ENCODE data around the gene GPANK1.
A peak's percentile ranks its signal among the peaks of the same experiment; 100 is the strongest.

The GPANK1 gene

DNA sequence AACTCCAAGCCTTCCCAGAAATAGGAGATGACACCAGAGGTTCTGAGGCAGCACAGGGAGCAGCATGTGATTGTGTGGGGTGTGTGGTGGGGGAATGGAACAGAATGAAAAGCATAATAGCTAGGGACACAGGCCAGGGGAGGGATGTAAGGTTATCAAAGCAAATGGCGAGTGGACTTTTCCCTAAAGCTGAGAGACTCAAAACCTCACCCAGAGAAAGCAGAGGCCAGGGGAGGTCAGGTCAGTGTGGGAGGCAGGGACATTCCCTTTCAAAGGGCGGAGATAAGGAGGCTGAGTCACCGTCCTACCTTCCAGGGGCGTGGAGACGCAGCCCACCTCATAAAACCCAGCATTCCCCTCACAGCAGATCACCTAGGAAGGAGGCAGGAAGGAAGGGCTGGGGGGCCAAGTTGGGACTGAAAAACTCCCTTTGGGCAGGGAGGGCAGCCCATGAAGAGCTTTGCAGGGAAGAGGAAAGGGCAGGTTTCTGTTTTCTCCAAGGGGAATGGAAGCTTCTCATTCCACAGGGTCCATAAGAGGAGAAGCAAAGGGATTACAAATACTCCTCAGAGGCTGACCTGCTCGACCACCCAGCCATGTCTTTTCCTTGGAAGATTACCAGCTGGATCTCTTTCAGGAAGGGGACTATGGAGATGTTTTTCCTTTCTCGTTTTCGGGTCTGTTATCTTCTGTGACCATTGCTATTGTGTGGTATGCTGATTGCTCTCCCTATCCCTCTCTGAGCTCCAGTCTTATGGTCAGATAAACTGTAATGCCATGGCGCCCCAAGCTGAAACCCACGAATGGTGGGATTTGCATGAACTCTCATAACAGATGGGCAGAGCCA, 25.7 kb upstream of the GPANK1 start:
- no peak for DNase-seq

DNA sequence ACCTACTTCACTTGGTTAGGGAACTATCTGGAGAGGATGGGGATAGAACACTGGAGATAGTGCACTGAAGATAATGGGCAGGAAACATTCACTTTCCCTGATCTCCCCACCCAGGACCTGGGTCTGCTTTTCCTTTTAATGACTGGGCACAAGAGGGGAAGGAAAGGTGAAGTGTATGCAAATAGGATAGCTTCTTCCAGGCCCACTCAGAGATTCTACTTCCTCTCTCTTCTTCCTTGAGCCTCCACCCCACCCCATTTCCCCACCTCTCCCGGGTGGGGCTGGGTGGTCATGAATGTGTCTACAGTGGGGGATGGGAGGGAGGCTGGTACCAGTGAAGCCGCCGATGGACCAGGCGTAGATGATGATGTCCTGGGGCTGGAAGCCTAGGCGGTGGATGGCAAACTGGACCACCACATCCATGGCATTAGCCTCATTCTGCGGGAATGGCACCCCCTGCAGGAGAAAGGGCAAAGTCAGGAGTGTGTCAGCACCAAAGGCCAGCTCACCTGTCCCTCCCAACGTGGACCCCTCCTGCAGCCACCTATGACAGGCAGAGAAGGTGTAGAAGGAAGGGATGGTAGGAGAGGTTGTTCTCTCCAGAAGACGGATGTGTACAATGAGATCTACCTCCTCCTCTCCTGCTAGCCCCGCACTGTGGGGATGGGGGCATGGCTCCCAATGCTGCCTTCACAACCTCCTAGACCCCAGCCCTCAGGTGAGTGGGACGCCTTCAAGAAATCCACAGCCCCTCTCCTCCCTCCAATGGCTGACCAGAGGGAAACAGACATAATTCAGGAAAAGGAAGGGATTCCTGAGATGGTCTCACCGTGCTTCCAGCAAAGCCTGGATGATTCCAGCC, 24.7 kb upstream of the GPANK1 start:
- DNase-seq, result no peak

DNA sequence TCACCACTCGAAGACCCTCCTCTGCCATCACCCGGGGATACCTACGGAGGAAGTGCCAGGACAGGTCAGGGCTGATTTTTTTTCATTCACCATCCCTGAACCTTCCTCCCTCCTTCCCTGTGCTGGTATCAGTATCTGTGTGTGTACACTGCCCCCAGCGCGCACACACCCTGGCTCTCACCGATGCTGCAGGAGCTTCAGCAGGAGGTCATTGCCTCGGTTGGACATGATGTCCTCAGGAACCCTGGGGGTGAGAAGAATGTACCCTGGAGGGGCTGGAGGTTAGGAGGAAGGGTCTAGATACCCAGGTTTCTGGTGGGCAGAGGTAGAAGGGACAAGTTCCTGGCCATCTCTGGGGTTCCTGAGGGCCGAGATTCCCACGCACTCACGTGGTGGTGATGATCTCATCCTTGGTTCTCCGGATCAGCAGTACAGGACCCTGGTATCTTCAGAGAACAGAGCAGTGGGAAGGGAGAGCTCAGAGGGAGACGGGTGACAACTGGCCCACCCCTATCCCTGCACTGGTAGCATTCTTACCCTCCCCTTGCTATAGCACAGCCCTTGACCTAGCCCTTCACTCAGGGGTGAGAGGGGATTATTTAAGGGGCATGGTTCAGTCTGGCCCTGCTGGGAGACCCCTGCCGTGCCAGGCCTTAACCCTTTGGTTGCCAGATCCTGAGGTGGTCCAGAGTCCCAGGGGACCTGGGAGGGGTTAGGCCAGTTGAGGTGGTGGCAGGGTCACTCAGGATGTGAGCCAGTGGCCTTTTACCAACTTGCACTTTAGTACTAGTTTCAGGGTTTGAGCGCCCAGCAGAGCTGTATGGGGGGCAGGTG, 23.3 kb upstream of the GPANK1 start:
- DNase-seq, result no peak

DNA sequence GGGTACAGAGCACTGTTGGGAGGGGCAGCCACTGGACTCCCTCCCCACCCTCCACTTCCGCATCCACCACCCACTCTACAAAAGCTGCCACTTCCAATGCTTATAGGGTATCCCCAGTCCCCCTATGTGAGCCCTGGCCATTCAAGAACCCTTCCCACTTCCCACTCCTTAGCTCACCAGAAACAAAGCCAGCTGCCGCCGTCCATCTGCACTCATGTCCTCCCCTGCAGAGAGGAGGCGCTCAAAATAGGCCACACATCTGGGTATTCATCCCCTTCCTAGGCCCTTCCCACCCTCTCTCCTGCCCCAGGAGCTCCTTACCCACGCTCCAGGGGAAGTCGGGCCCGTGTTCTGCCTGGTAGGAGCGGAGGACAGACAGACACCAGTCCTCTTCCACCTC, 22.5 kb upstream of the GPANK1 start:
- DNase-seq, result no peak

DNA sequence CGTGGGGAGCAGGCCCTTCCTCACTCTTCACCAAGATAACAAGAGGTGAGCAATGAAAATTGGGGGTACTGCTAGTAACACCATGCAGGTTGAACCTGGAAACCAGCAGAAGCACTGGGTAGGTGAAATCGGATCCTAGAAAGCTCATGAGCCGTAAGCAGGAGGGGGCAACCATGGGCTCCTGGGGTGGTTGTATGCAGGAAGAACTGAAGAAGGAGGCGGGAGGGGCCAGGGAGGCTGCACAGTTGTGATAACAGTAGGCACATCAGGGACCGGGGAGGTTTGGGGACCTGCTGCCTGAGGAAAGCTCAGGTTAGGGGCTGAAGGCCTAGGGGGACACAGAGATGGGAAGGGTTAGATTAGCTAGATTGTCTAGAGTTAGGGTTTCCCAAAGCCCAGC, 21.7 kb upstream of the GPANK1 start:
- no peak for DNase-seq

DNA sequence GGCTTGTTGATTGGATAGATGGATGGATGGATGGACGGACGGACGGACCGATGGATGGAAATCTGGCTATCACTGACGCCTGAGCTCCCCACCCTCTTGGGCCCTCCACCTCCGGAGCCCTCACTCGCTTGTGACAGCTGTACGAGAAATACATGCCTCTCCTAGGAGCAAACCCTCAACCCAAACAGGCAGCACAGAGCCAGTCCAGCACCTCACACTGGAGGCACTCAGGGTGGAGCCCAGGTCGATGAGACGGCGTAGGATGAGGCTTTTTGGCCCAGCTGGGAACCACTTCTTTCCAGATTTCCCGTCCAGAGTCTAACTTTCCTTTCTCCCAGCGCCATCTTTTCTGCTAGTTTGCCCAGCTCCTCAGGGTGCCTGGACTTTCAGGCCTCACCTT, 18.8 kb upstream of the GPANK1 start:
- no peak for DNase-seq

DNA sequence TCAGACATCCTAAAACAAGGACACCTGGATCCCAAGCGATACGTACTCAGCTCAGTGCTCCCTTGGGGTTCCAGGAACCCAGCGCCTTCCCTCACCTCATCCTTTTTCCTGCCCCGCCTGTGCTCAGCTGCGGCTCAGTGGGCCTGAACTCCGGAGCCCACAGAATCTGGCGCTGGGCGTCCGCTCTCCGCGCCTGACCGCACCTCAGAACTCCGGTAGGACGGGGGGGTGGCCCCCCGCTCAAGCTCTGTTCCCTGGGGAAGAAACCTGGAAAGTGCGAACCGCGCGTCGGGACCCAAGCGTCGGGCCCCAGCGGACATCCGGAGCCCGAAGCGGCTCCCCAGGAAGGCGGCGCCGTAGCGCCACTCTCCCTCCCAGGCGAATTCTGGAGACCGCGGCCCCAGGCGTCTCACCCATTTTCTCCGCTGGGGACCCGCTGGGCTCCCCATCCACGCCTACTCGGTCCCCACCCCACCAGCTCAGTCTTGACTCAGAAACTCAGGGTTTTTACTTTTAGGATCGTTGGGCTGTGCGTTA, 16.4 kb upstream of the GPANK1 start:
- DNase-seq, result no peak

DNA sequence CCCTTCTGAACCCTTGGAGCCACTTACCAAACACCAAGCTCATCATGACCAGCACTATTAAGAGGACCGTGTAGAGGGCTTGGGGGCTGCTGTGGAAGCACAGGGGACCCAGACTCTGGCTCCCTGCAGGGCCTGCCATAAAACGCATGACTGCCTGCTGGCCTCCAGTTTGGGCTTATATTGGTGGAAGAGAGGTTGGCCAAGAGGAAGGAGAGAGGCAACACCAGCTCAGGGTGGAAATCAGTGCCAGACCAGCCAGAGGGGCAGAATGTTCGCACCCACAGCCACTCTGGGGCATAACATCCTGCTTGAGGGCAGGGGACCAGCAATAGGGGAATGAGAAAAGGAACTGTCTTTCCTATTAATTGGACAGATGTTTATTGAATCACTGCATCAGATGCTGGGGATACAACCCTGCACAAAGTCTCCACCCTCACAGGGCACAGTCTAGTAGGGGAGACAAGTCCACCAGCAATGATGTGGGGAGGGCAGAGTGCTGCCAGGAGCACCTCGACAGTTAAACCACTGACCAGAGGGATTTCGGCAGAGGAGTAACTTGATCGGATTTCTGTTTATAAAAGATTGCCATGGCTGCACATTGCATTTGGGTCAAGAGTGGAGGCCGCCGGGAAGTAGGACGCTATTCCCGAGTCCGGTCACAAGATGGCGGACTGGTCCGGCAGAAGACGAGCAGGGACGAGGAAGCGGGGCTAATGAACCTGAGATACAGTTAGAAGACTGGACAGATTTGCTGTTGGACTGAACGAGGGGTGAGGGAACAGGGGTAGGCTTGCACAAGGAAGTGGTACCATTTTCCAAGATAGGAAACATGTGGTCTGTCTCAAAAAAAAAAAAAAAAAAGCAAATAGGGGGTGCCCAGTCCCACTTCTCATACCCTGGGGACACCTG, 15.7 kb upstream of the GPANK1 start, which contains the start of gene LY6G5C:
LY6G5C (minus strand) TSS at position 842 of the 909 bp plus-strand sequence; CDS start at position 148, 694 bp downstream.
- DNase-seq, result peak; percentile 78

DNA sequence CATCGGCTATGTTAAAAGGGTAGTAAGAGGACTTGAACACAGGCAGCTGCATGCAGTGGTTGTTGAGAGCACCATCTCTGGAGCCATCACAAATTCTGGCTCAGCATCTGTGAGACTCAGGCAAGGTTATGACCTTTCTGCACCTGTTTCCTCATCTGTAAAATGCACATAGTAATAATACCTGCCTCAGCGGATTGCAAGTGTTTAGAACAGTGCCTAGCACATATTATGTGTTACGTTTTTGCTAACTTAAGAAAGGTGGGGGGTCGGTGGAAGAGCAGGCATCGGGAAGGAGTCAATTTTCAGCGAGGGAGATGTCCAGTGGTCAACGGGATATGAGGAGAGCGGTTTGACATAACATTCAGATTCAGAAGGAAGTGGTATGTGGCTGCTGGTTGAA, 13.2 kb upstream of the GPANK1 start:
- no peak for DNase-seq

DNA sequence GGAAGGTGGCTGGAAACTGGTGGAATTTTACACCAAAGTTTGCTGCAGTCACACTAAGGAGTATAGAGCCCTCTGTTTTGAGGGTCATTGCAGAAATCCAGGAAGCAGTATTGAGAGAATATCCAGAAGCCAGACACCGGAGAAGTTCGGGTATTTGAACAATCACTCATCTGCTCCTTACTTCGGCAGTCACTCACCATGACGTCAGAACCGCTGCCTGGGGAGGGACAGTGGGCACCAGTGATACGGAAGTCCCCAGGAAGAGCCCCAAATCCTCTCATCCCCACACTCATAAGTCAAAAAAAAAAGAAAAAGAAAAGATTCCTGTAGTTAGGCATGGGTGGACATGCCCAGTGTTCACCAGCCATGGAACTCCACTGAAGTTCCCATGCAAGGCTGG, 12.1 kb upstream of the GPANK1 start:
- DNase-seq, result no peak

DNA sequence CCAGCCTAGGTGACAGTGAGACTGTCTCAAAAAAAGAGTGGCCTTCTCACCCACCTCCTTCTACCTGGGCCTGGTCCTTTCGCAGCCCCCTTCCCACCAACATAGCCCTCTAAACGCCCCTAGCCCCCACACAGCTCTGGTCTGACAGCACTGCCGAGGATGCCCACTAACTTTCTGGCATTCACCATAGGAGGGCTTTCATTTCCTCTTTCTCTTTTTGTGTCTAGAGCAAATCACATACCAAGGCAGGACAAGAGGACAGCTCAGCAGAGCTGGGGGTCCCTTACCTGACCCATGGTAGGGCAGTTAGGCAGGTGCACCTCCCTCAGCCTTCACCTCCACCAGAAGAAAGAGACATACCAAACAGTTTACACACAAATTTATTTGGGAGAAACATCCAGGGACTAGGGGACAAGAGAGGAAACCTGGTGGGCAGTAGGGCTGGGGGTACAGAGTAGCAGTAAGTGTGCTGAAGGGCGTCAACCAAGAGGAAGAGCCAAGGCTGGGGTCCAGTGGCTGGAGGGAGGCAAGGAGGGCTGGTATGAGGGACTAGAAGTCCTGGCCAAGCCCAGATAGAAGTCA, 11.6 kb upstream of the GPANK1 start:
- no peak for DNase-seq

DNA sequence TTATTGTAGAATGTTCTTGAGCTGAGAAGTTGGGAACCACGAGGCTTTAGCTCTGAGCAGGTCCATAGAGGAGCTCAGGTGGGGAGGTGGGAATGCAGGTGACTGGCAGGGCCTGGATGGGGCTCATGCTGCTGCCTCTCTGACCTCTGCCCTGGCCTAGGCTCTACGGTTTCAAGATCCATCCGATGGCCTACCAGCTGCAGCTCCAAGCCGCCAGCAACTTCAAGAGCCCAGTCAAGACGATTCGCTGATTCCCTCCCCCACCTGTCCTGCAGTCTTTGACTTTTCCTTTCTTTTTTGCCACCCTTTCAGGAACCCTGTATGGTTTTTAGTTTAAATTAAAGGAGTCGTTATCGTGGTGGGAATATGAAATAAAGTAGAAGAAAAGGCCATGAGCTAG, 4.9 kb upstream of the GPANK1 start, which contains the start of gene LY6G5B:
LY6G5B (plus strand) TSS at position 301 of the 400 bp plus-strand sequence. CDS start 975 bp downstream, outside the sequence.
- DNase-seq, result no peak

DNA sequence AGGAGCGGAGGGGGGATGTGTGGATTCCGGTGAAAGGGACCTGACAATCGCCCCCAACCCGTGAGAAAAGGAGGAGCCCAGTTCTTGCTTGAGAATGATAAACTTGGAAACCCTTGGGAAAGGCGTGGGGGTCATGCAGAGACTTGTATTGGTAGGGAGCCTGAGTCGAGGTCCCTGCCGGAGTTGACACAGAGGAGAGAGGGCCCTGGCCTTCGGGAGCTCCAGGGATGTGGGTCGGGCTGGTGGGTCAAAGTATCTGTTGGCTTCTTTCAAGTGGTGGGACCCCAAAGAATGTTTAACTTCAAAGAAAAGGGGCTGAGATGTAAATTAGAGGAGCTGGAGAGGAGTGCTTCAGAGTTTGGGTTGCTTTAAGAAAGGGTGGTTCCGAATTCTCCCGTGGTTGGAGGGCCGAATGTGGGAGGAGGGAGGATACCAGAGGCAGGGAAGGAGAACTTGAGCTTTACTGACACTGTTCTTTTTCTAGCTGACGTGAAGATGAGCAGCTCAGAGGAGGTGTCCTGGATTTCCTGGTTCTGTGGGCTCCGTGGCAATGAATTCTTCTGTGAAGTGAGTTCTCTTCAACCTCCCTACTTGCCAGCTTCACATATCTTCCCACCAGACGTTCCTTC, 1.7 kb upstream of the GPANK1 start:
- no peak for DNase-seq

DNA sequence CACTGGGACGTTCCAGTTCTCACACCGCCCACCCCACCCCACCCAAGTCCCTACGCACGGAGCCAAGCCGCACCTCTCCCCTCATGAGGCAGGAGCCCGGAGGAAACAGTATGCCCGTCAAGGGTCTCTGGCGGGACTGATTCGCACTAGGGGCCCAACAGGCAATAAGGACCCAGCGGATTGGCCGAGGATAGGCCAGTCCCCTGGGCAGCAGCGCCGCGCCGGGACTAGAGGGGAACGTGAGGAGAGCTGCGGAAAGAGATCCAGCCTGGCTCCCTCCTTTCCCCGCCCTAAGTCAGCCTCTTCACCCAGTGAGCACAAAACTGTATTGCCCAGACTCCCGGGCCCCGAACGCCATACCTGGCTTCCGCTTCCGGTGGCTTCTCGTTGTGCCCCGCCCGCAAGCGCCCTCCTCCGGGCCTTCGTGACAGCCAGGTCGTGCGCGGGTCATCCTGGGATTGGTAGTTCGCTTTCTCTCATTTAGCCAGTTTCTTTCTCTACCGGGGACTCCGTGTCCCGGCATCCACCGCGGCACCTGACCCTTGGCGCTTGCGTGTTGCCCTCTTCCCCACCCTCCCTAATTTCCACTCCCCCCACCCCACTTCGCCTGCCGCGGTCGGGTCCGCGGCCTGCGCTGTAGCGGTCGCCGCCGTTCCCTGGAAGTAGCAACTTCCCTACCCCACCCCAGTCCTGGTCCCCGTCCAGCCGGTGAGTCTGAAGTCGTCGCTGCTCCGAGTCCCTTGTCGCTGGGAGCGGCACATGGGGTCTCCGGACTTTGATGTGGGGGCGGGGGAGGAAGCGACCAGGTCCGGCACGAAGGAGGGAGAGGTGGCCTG, 922 bp upstream of the GPANK1 start, which contains the start of gene CSNK2B:
CSNK2B (plus strand) TSS at position 580 of the 836 bp plus-strand sequence. CDS start 752 bp downstream, outside the sequence.
- DNase-seq, result peak; percentile 96

DNA sequence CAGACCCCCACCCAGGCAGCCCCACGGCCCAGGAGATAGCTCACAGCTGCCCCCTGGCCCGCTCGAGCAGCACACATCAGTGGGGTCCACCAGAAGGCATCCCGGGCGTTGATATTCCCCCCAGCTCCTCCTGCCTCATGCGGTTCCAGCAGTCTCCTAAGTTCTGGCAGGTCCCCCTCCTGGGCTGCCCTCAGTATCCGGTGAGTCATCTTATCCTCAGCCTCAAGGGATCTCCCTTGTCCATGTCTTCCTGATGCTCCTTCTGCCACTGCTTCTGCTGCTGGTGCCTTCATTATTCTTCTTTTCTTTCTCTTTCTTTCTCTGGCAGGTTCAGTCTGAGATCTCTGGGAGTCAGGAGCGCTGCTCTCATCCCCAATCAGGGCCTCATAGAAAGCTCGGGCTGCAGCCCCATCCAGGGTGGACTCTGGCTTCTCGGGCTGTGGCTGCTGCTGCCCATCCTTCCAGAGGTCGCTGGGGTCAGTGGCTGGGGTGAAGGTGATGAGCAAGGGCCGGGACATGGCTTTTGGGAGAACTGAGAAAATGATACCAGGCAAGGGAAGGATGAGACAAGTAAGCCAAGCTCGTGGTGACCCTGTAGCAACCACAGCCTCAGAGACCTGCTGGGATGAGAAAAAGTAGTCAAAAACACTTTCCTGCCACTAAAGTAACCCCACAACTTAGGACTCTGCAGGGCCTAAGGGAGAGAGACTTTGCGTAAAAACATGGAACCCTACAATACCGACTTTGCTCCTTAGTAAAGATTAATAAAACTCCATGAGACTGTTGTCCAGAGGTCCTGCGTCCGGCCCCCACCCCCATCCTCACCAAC, 622 bp downstream of the GPANK1 start:
- DNase-seq, result no peak

DNA sequence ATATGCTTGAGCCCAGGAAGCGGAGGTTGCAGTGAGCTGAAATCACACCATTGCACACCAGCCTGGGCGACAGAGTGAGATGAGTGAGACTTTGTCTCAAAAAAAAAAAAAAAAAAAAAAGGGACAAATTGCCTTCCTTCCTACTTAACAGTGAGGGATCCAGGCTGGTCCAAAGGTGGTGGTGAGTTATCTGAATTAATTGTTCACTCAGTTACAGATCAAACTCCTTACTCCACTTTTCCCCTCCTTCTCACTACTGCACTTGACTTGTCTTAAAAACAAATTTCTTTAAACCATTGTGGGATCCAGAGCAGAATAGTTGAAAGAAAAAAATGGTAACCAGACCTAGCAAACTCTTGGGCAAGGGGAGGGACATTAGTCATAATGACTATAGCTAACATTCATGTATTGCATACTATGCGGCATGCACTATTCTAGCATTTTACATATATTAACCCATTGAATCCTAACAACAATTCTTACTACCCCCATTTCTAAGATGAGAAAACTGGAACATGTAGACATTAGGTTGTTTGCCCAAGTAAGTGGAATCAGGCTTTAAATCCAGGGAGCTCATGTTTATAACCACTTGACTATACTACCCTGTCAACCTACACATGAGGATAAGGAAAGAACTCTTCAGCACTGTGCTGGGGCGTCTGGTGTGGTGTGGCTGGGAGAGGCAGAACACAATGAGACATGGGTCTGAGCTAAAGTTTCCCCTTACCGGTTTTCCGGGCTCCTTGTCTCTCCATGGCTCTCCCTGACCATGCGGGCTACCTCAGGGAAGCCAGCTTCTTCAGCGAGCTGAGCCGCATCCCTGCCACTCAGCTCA, 1.5 kb downstream of the GPANK1 start:
- DNase-seq, result no peak

DNA sequence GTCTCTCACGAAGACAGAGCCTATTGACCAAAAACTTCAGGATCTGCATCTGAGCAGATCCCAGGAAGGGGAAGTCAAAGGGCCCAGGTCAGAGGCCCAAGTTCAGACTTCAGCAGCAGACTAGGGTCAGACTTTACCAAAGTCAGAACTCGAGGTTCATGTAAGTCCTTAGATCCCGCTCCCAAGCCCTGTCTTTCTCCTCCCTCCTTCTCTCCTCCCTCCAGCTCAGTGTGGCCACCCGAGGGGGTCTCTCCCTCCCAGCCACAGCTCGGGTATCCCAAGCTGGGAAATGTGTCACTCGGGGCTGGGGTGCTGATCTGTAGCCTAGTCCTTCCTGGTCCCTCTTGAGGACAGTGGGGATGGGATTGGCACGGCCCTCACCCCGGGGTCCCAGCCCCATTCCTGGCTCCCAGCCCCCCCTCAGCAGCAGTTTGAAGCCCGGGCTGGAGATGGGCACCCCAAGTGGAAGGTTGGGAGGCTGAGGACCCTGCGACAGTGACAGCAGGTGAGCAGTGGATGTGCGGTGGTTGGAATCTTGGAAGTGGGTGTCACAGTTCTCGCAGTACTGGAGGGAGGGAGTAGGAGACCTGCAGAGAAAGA, 2.6 kb downstream of the GPANK1 start:
- DNase-seq, result no peak

Data from NCI-H526 treated with DMSO at 0.1 percent for 48 hours (cell line).